ENCODE measurements around the gene SLC22A2. TPM values are rescaled to one million over a fixed set of nuclear protein-coding genes. Genes with fewer than 3 reads are reported as not detected.

The SLC22A2 gene
- total and polyA plus RNA-seq, 9 of the 15 experiments (the other 6 are each of a cell fraction or from before 2014, with no cell fraction given), result not detected

- FAIRE-seq, result no peak
- no peaks in the 10 kb centered on the region for H3K36me3 ChIP-seq (ENCODE audit: control insufficient read depth, insufficient read depth, low read length)
- H2AFZ ChIP-seq (ENCODE audit: low read depth, low read length), result no peak overlapping the region
- no peaks in the 10 kb centered on the region for H4K20me1 ChIP-seq (replicated peaks; ENCODE audit: control insufficient read depth, insufficient read depth, low read length)
- CTCF ChIA-PET (ENCODE audit: low intra/inter-chr PET ratio), result no interaction called here
- H3K9me3 ChIP-seq (replicated peaks; ENCODE audit: control insufficient read depth, insufficient read depth, low read depth, low read length), result no peaks in the 10 kb centered on the region
- in situ Hi-C loops (cut with MboI) (no loop called here), intact Hi-C loops (cut with micrococcal nuclease) (no loop called here)
- no peak overlapping the region for H3K9ac ChIP-seq (ENCODE audit: insufficient read depth in 1 of 2, low read depth in 2 of 2, low read length in 2 of 2)
- WGBS (ENCODE audit: insufficient coverage, low coverage, missing lambda C conversion rate), result 0% methylated on average over 3 of the region's 3 CpGs
- no peaks in the 10 kb centered on the region for H3K27me3 ChIP-seq (ENCODE audit: control insufficient read depth in 2 of 2, insufficient read depth in 2 of 2, low read length in 2 of 2)
- no peaks in the 10 kb centered on the region for H3K4me1 ChIP-seq (replicated peaks in 1 of 2; ENCODE audit: control insufficient read depth in 2 of 2, insufficient read depth in 2 of 2, low read length in 2 of 2)
- no peak for DNase-seq (ENCODE audit: extremely low read depth in 1 of 4, low spot score in 3 of 4)
- no TSS peak for BruUV-seq (replicated peaks)
- H3K27ac ChIP-seq (ENCODE audit: extremely low read depth, low read depth, low read length), result no peak overlapping the region
- no peak for ATAC-seq
- H3K9me1 ChIP-seq (ENCODE audit: control insufficient read depth, insufficient read depth, low read length), result no peaks in the 10 kb centered on the region
- H3K4me2 ChIP-seq (ENCODE audit: insufficient read depth, low read length), result no peak overlapping the region
- POLR2A ChIA-PET, result no interaction called here
- H3K4me3 ChIP-seq, result no peak overlapping the region
- H3K79me2 ChIP-seq (ENCODE audit: control insufficient read depth, insufficient read depth, low read length), result no peaks in the 10 kb centered on the region
- TF ChIP-seq ZNF280B (CRISPR knock-in tag; IDR thresholded peaks at IDR 0.05) (no peak), ZC3H4 (CRISPR knock-in tag; IDR thresholded peaks at IDR 0.05; ENCODE audit: borderline replicate concordance) (no peak), MIER1 (IDR thresholded peaks at IDR 0.05; ENCODE audit: low read depth) (no peak), KAT8 (IDR thresholded peaks at IDR 0.05; ENCODE audit: low read depth) (no peak), ERF (CRISPR knock-in tag; IDR thresholded peaks at IDR 0.05) (no peak), ILF3 (IDR thresholded peaks at IDR 0.05; ENCODE audit: borderline replicate concordance) (no peak), E2F6 (IDR thresholded peaks at IDR 0.05; ENCODE audit: borderline replicate concordance in 1 of 2, extremely low read depth in 1 of 2, insufficient read depth in 1 of 2, insufficient read length in 1 of 2, low read depth in 1 of 2, low read length in 1 of 2, poor library complexity in 1 of 2, severe bottlenecking in 1 of 2) (no peak), AFF4 (CRISPR knock-in tag; IDR thresholded peaks at IDR 0.05) (no peak), ZNF668 (CRISPR knock-in tag; IDR thresholded peaks at IDR 0.05) (no peak), SMARCE1 (IDR thresholded peaks at IDR 0.05) (no peak)
- TF ChIP-seq, protein P1, sequence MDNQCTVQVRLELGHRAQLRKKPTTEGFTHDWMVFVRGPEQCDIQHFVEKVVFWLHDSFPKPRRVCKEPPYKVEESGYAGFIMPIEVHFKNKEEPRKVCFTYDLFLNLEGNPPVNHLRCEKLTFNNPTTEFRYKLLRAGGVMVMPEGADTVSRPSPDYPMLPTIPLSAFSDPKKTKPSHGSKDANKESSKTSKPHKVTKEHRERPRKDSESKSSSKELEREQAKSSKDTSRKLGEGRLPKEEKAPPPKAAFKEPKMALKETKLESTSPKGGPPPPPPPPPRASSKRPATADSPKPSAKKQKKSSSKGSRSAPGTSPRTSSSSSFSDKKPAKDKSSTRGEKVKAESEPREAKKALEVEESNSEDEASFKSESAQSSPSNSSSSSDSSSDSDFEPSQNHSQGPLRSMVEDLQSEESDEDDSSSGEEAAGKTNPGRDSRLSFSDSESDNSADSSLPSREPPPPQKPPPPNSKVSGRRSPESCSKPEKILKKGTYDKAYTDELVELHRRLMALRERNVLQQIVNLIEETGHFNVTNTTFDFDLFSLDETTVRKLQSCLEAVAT (IDR thresholded peaks at IDR 0.05), result no peak
- TF ChIP-seq, protein P2, sequence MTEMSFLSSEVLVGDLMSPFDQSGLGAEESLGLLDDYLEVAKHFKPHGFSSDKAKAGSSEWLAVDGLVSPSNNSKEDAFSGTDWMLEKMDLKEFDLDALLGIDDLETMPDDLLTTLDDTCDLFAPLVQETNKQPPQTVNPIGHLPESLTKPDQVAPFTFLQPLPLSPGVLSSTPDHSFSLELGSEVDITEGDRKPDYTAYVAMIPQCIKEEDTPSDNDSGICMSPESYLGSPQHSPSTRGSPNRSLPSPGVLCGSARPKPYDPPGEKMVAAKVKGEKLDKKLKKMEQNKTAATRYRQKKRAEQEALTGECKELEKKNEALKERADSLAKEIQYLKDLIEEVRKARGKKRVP (CRISPR knock-in tag; IDR thresholded peaks at IDR 0.05), result no peak
- TF ChIP-seq, protein P3, sequence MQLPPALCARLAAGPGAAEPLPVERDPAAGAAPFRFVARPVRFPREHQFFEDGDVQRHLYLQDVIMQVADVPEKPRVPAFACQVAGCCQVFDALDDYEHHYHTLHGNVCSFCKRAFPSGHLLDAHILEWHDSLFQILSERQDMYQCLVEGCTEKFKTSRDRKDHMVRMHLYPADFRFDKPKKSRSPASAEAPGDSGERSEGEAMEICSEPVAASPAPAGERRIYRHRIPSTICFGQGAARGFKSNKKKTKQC (CRISPR knock-in tag; IDR thresholded peaks at IDR 0.05), result no peak
Measured at GRCh38 chr6:160203076-160203475, 55.5 kb downstream of the SLC22A2 start.

Data from K562 (cell line).